NCI-H2081 treated with DMSO at 0.1 percent for 48 hours (cell line): ENCODE results near the gene ADGRD1.

Source experiments
- DNase-seq: peaks from one replicate; lab custom pipeline; 2025; lab: John Stamatoyannopoulos, UW

The ADGRD1 gene

GRCh38 chr12:131025234-131025633 lies 71.5 kb downstream of the ADGRD1 start:
- DNase-seq: no peak

- DNase-seq: no peak
Measured at GRCh38 chr12:131025939-131026702, 72.4 kb downstream of the ADGRD1 start.

- no peak for DNase-seq
Measured at GRCh38 chr12:131026754-131027153, 73.0 kb downstream of the ADGRD1 start.

GRCh38 chr12:131027264-131027663 lies 73.6 kb downstream of the ADGRD1 start:
- no peak for DNase-seq

- DNase-seq: no peak
Measured at GRCh38 chr12:131027876-131028586, 74.3 kb downstream of the ADGRD1 start.

GRCh38 chr12:131028587-131029338 lies 75.1 kb downstream of the ADGRD1 start:
- no peak for DNase-seq

- no peak for DNase-seq
Measured at GRCh38 chr12:131030472-131031328, 77.0 kb downstream of the ADGRD1 start.

- no peak for DNase-seq
Measured at GRCh38 chr12:131032082-131032750, 78.5 kb downstream of the ADGRD1 start.

- no peak for DNase-seq
Measured at GRCh38 chr12:131033486-131033885, 79.8 kb downstream of the ADGRD1 start.

- DNase-seq: no peak
Measured at GRCh38 chr12:131033886-131034482, 80.3 kb downstream of the ADGRD1 start.

- DNase-seq: no peak
Measured at GRCh38 chr12:131034631-131035244, 81.0 kb downstream of the ADGRD1 start.

- no peak for DNase-seq
Measured at GRCh38 chr12:131035245-131035681, 81.6 kb downstream of the ADGRD1 start.

- DNase-seq: no peak
Measured at GRCh38 chr12:131038159-131038558, 84.5 kb downstream of the ADGRD1 start.

GRCh38 chr12:131038961-131039950 lies 85.5 kb downstream of the ADGRD1 start:
- DNase-seq: no peak

- DNase-seq: no peak
Measured at GRCh38 chr12:131040491-131040890, 86.8 kb downstream of the ADGRD1 start.

GRCh38 chr12:131041216-131041967 lies 87.7 kb downstream of the ADGRD1 start:
- no peak for DNase-seq

- DNase-seq: no peak
Measured at GRCh38 chr12:131041968-131042833, 88.5 kb downstream of the ADGRD1 start.
